22Rv1 (cell line): ENCODE measurements around the gene PCDHB11.
"Not testable (repeated sequence)": the region's sequence is repeated elsewhere in the genome, so short reads cannot be mapped to it uniquely, and the experiment has no call there.

ENCODE experiments used
- CTCF ChIP-seq: fragments of 450-650 bp; IDR thresholded peaks from 2 replicates; pipeline ENCODE4 v1.5.1; 2017; ENCODE audit warnings: mild to moderate bottlenecking
- ZFX ChIP-seq: fragments of 450-650 bp; IDR thresholded peaks from 2 replicates; pipeline ENCODE4 v1.6.1; 2017; ENCODE audit warnings: antibody characterized with exemption, borderline replicate concordance

- peak; percentile 78 for TF ChIP-seq CTCF
- not testable (repeated sequence) for TF ChIP-seq ZFX
These were observed 14.4 kb downstream of the PCDHB11 start, which contains the start of gene PCDHB13 for GRCh38 chr5:141213656-141214339.
